PC-9 (cell line): ENCODE data around the gene INPP5A. TPM values are rescaled to one million over a fixed set of nuclear protein-coding genes. Genes with fewer than 3 reads are reported as not detected.

Experiments
- BruUV-seq: library from RNA; stranded (reverse); fragments of 400-500 nt; replicated peaks from 2 replicates; lab custom pipeline; 2021; lab: Mats Ljungman, UMichigan
- CTCF ChIA-PET: fragments of 300-600 bp; sonication (Branson Sonifier 250); formaldehyde crosslinking; loops from one replicate; lab custom pipeline; 2022; ENCODE audit warnings: antibody characterized with exemption; lab: Charles Lee
- POLR2A ChIA-PET: fragments of 300-600 bp; sonication (Branson Sonifier 250); formaldehyde crosslinking; loops from one replicate; lab custom pipeline; 2022; ENCODE audit warnings: antibody characterized with exemption; ENCODE audit not compliant: unreplicated experiment; lab: Charles Lee
- DNase-seq, 2 experiments: peaks; one replicate each; pipeline versions ENCODE4 v3.0.0 to v3.0.0-alpha.2; 2015 to 2022; ENCODE audit warnings: mixed read lengths in 1 of 2
- H2AFZ ChIP-seq: fragments of 200-600 bp; sonication (generic); 2 replicates; pipeline ENCODE4 v1.8.1; 2017; ENCODE audit warnings: antibody characterized with exemption
- H3F3A ChIP-seq: fragments of 200-600 bp; sonication (generic); 2 replicates; pipeline ENCODE4 v1.8.1; 2017; ENCODE audit warnings: antibody characterized with exemption, mild to moderate bottlenecking, low read depth; ENCODE audit not compliant: insufficient read depth
- H3K27ac ChIP-seq: fragments of 200-600 bp; sonication (generic); 2 replicates; pipeline ENCODE4 v1.6.1; 2016; ENCODE audit warnings: mixed run types
- H3K27me3 ChIP-seq: fragments of 200-600 bp; sonication (generic); 2 replicates; pipeline ENCODE4 v1.6.1; 2016; ENCODE audit warnings: low read depth, mixed run types; ENCODE audit not compliant: insufficient read depth
- H3K36me3 ChIP-seq: fragments of 200-600 bp; sonication (generic); 2 replicates; pipeline ENCODE4 v1.6.1; 2016; ENCODE audit warnings: low read depth, mixed run types
- H3K4me1 ChIP-seq: fragments of 200-600 bp; sonication (generic); replicated peaks from 2 replicates; pipeline ENCODE4 v1.6.1; 2016; ENCODE audit warnings: mixed run types; ENCODE audit not compliant: insufficient read depth
- H3K4me2 ChIP-seq: fragments of 200-600 bp; sonication (generic); 2 replicates; pipeline ENCODE4 v1.6.1; 2017; ENCODE audit warnings: mixed run types
- H3K4me3 ChIP-seq: fragments of 200-600 bp; sonication (generic); 2 replicates; pipeline ENCODE4 v1.6.1; 2016; ENCODE audit warnings: mixed run types
- H3K79me2 ChIP-seq: fragments of 200-600 bp; sonication (generic); 2 replicates; pipeline ENCODE4 v1.6.1; 2017; ENCODE audit warnings: low read depth, mixed run types
- H3K9me2 ChIP-seq: fragments of 200-600 bp; sonication (generic); 2 replicates; pipeline ENCODE4 v1.8.1; 2017; ENCODE audit warnings: mild to moderate bottlenecking; ENCODE audit not compliant: insufficient read depth
- H3K9me3 ChIP-seq: fragments of 200-600 bp; sonication (generic); 2 replicates; pipeline ENCODE4 v1.8.1; 2016; ENCODE audit warnings: low read depth; ENCODE audit not compliant: insufficient read depth
- H4K20me1 ChIP-seq: fragments of 200-600 bp; sonication (generic); 2 replicates; pipeline ENCODE4 v1.8.1; 2017; ENCODE audit not compliant: insufficient read depth
- CTCF ChIP-seq: fragments of 200-600 bp; sonication (generic); conservative IDR thresholded peaks from 2 replicates; pipeline ENCODE4 v1.6.1; 2017; ENCODE audit warnings: mixed run types, antibody characterized with exemption, mild to moderate bottlenecking, moderate library complexity
- EZH2 ChIP-seq: fragments of 200-600 bp; sonication (generic); IDR thresholded peaks from 2 replicates; pipeline ENCODE4 v1.8.0; 2017; ENCODE audit warnings: antibody characterized with exemption, low read depth
- intact Hi-C: fragments of 100-400 bp; cut with micrococcal nuclease; formaldehyde crosslinking; loops from one replicate; pipeline ENCODE4 v1.10.0; 2022; ENCODE audit not compliant: unreplicated experiment
- total RNA-seq: library from RNA; stranded (reverse); gene quantifications from 2 replicates; pipeline ENCODE4 v1.2.3, GENCODE V29; 2021

The INPP5A gene
- total RNA-seq, 1 experiment from 2014 or later = 18.4 TPM

- H3K4me1 ChIP-seq = peaks cover 15% of the 10 kb centered on the region
- H3K79me2 ChIP-seq = no peaks in the 10 kb centered on the region
- H3K36me3 ChIP-seq = no peaks in the 10 kb centered on the region
- H3K4me3 ChIP-seq = no peak overlapping the region
- no peaks in the 10 kb centered on the region for H3K9me3 ChIP-seq
- H3F3A ChIP-seq = no peaks in the 10 kb centered on the region
- no peak for DNase-seq
- H3K9me2 ChIP-seq = no peaks in the 10 kb centered on the region
- H4K20me1 ChIP-seq = no peaks in the 10 kb centered on the region
- ChIA-PET POLR2A (no interaction called here), CTCF (no interaction called here)
- no TSS peak for BruUV-seq
- no peaks in the 10 kb centered on the region for H3K27me3 ChIP-seq
- TF ChIP-seq CTCF (no peak), EZH2 (no peak)
- H3K4me2 ChIP-seq = no peak overlapping the region
- no peak overlapping the region for H2AFZ ChIP-seq
- no peak overlapping the region for H3K27ac ChIP-seq
- intact Hi-C loops = no loop called here
Observed at GRCh38 chr10:132664407-132664806, 126.8 kb downstream of the INPP5A start.

- no peak overlapping the region for H3K4me3 ChIP-seq
- no peaks in the 10 kb centered on the region for H4K20me1 ChIP-seq
- H3K9me2 ChIP-seq = no peaks in the 10 kb centered on the region
- no peak for DNase-seq
- no peaks in the 10 kb centered on the region for H3K27me3 ChIP-seq
- no peak overlapping the region for H3K4me2 ChIP-seq
- H2AFZ ChIP-seq = no peak overlapping the region
- H3K4me1 ChIP-seq = peaks cover 15% of the 10 kb centered on the region
- no peak for TF ChIP-seq CTCF
- no peak for TF ChIP-seq EZH2
- no peaks in the 10 kb centered on the region for H3F3A ChIP-seq
- ChIA-PET POLR2A (no interaction called here), CTCF (no interaction called here)
- no peaks in the 10 kb centered on the region for H3K9me3 ChIP-seq
- no peak overlapping the region for H3K27ac ChIP-seq
- no TSS peak for BruUV-seq
- H3K36me3 ChIP-seq = no peaks in the 10 kb centered on the region
- no peaks in the 10 kb centered on the region for H3K79me2 ChIP-seq
- intact Hi-C loops = no loop called here
Observed at GRCh38 chr10:132664883-132665282, 127.3 kb downstream of the INPP5A start.

- H3K4me1 ChIP-seq = peaks cover 15% of the 10 kb centered on the region
- ChIA-PET POLR2A (interaction anchor here (0.7 kb wide), 1 partner anchor 29 kb away, joined by 5 read pairs; no protein-coding TSS in a partner anchor), CTCF (no interaction called here)
- H3K9me3 ChIP-seq = no peaks in the 10 kb centered on the region
- TF ChIP-seq CTCF (no peak), EZH2 (no peak)
- intact Hi-C loops = loop anchor here (2.0 kb wide), 1 partner anchor 19 kb away; no protein-coding TSS in a partner anchor
- no peak overlapping the region for H2AFZ ChIP-seq
- H4K20me1 ChIP-seq = no peaks in the 10 kb centered on the region
- H3K27me3 ChIP-seq = no peaks in the 10 kb centered on the region
- peak overlapping the region; percentile 71 for H3K27ac ChIP-seq
- no peaks in the 10 kb centered on the region for H3F3A ChIP-seq
- DNase-seq = peak in 1 of 2 experiments; percentile 67
- peak overlapping the region; percentile 49 for H3K4me2 ChIP-seq
- no peaks in the 10 kb centered on the region for H3K9me2 ChIP-seq
- H3K4me3 ChIP-seq = no peak overlapping the region
- no peaks in the 10 kb centered on the region for H3K36me3 ChIP-seq
- no peaks in the 10 kb centered on the region for H3K79me2 ChIP-seq
- TSS peak; percentile 74 for BruUV-seq
Observed at GRCh38 chr10:132665946-132666704, 128.5 kb downstream of the INPP5A start.
